GM23338 (cell line): ENCODE data around the gene MUL1.

ENCODE experiments used
- POLR2AphosphoS5 ChIP-seq: IDR thresholded peaks from 2 replicates; pipeline ENCODE4 v1.6.1; 2016; ENCODE audit warnings: antibody characterized with exemption, low read depth
- TF ChIP-seq, protein P1 (sequence below), 2 experiments: fragments of 200-600 bp in 1 of 2; sonication (generic) in 1 of 2; conservative IDR thresholded peaks; 2 replicates each; pipeline versions ENCODE4 v1.5.1 to v1.6.1; 2016 to 2017; ENCODE audit warnings: antibody characterized with exemption in 2 of 2, low read depth in 2 of 2, mild to moderate bottlenecking in 2 of 2, moderate library complexity in 1 of 2

DNA sequence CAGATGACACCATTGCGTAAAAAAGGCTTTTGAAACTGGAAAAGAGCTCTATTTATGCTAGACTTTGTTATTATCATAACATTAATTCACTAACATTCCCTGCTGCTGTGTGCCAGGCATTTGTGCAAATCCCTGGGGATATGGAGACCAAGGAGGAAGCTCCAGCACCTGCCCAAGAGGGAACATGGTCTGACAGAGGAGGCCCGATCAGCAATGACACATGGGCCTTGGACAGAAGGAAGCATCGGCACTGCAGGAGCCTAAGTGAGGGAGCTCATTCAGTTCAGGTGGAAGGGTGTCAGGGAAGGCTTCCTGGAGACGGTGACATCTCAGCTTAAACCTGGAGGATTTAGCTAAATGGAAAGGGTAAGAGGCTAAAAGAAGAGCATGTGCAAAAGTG lies 35.8 kb downstream of the MUL1 start:
- TF ChIP-seq, protein P1, sequence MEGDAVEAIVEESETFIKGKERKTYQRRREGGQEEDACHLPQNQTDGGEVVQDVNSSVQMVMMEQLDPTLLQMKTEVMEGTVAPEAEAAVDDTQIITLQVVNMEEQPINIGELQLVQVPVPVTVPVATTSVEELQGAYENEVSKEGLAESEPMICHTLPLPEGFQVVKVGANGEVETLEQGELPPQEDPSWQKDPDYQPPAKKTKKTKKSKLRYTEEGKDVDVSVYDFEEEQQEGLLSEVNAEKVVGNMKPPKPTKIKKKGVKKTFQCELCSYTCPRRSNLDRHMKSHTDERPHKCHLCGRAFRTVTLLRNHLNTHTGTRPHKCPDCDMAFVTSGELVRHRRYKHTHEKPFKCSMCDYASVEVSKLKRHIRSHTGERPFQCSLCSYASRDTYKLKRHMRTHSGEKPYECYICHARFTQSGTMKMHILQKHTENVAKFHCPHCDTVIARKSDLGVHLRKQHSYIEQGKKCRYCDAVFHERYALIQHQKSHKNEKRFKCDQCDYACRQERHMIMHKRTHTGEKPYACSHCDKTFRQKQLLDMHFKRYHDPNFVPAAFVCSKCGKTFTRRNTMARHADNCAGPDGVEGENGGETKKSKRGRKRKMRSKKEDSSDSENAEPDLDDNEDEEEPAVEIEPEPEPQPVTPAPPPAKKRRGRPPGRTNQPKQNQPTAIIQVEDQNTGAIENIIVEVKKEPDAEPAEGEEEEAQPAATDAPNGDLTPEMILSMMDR (conservative IDR thresholded peaks at IDR 0.05; ENCODE audit: low read depth in 2 of 2): no peak
- no peak for TF ChIP-seq POLR2AphosphoS5
